ENCODE results near the gene GAB1. TPM values are rescaled to one million over a fixed set of nuclear protein-coding genes. Genes with fewer than 3 reads are reported as not detected.

The GAB1 gene
- total and polyA plus RNA-seq, 2 donors (not counting 1 experiment from before 2014, with no cell fraction given): 4.7 to 10.8 TPM

DNA sequence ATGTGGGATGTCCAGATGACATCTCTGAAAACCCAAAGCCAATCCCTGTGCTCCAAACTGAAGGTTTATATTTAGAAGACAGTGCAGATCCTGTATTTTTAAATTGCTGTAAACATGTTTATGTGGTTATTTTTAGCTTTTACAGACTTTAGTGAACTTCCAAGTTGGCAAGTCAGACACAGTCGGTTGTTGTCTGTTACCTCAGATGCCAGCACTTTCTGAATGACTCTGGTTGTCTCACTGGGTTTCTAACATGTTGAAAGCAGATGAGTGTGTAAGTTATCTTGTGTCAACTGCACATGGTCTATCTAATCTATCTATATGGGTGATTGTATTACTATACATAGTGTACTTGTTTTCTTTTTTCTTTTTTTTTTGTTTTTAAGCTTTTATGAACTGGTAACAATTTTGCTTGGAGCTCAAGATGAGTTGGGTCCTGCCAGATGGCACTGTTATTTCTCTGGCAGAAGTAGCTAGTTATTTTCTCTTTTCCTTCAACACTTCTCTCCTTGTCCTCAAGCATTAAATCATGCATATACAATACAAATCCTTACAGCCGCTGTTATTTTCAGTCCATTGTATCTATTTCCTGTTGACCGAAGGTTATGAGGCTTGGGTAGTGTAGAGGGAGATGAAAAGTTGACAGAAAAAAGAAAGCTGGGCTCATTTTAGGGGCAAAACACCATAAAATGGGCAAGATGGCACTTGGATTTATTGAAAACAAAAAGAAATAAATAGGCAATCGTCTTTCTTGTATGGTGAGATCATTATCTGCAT is 66.3 kb downstream of the GAB1 start:
- H2AFZ ChIP-seq (ENCODE audit: insufficient read depth, low read depth, low read length, poor library complexity, severe bottlenecking): peak overlapping the region; percentile 55
- no peaks in the 10 kb centered on the region for H3K9me3 Mint-ChIP-seq (ENCODE audit: insufficient read depth)
- intact Hi-C loops (cut with micrococcal nuclease): loop anchor here (2.0 kb wide), 1 partner anchor 26 kb away; no protein-coding TSS in a partner anchor
- H3K4me2 ChIP-seq (replicated peaks; ENCODE audit: low read depth, low read length, poor library complexity, severe bottlenecking): peak overlapping the region; percentile 61
- no peaks in the 10 kb centered on the region for H3K27me3 Mint-ChIP-seq
- H3K27ac ChIP-seq (ENCODE audit: low read length in 2 of 2): peak overlapping the region; percentile 57 to 62
- H3K4me3 ChIP-seq (ENCODE audit: control extremely low read depth in 1 of 5, extremely low read depth in 1 of 5, insufficient read depth in 1 of 5, low read depth in 2 of 5, low read length in 4 of 5): peak overlapping the region; percentile 18 to 52 (median 48)
- H3K79me2 ChIP-seq (ENCODE audit: control insufficient read depth, insufficient read depth, low read length): peaks cover 34% of the 10 kb centered on the region
- peak overlapping the region; percentile 75 for H3K4me3 Mint-ChIP-seq
- H3K9ac ChIP-seq (ENCODE audit: low read length): peak overlapping the region; percentile 21
- no peaks in the 10 kb centered on the region for H4K20me1 ChIP-seq (ENCODE audit: control insufficient read depth, insufficient read depth, low read length, poor library complexity, severe bottlenecking)
- peaks cover 43 to 51% of the 10 kb centered on the region in 2 donors for H3K4me1 ChIP-seq (ENCODE audit: control insufficient read depth in 2 of 2, insufficient read depth in 2 of 2, low read length in 2 of 2)
- DNase-seq (no peak), ATAC-seq (ENCODE audit: low read depth) (no peak)
- TF ChIP-seq EZH2 (IDR thresholded peaks at IDR 0.05; ENCODE audit: borderline replicate concordance, insufficient read depth, low read depth, low read length, poor library complexity, severe bottlenecking): no peak
- TF ChIP-seq, protein P1, sequence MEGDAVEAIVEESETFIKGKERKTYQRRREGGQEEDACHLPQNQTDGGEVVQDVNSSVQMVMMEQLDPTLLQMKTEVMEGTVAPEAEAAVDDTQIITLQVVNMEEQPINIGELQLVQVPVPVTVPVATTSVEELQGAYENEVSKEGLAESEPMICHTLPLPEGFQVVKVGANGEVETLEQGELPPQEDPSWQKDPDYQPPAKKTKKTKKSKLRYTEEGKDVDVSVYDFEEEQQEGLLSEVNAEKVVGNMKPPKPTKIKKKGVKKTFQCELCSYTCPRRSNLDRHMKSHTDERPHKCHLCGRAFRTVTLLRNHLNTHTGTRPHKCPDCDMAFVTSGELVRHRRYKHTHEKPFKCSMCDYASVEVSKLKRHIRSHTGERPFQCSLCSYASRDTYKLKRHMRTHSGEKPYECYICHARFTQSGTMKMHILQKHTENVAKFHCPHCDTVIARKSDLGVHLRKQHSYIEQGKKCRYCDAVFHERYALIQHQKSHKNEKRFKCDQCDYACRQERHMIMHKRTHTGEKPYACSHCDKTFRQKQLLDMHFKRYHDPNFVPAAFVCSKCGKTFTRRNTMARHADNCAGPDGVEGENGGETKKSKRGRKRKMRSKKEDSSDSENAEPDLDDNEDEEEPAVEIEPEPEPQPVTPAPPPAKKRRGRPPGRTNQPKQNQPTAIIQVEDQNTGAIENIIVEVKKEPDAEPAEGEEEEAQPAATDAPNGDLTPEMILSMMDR (IDR thresholded peaks at IDR 0.05): no peak
- POLR2A ChIA-PET: no interaction called here
- H3K4me1 Mint-ChIP-seq: peaks cover 48% of the 10 kb centered on the region
- H3K36me3 ChIP-seq (replicated peaks in 1 of 2; ENCODE audit: control extremely low read depth in 1 of 2, control insufficient read depth in 1 of 2, extremely low read depth in 1 of 2, insufficient read depth in 2 of 2, low read length in 1 of 2): no peaks in the 10 kb centered on the region
- peak overlapping the region; percentile 64 for H3K27ac Mint-ChIP-seq
- H3K9me3 ChIP-seq (ENCODE audit: control extremely low read depth in 1 of 3, control insufficient read depth in 2 of 3, insufficient read depth in 1 of 3, low read length in 2 of 3): no peaks in the 10 kb centered on the region
- H3K27me3 ChIP-seq (replicated peaks in 1 of 4; ENCODE audit: control extremely low read depth in 1 of 4, control insufficient read depth in 3 of 4, insufficient read depth in 4 of 4, low read length in 3 of 4): no peaks in the 10 kb centered on the region
- CTCF ChIA-PET: interaction anchor here (3.8 kb wide), 1 partner anchor 26 kb away, joined by 21 read pairs; no protein-coding TSS in a partner anchor
- 5% methylated on average over 3 of the region's 4 CpGs for WGBS (ENCODE audit: insufficient coverage)

DNA sequence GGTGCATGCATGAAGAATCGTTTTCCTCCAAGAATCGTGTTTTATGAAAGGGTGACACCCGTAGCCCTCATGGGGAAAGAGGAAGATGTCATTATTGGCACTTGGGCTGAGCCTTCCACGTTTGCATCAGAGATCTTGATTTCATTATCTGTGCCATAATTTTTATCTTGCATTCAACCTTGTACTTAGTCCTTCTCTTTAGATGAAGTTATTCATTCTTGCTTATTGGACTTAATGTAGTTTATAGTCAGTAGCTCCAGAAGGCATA is 66.8 kb downstream of the GAB1 start:
- intact Hi-C loops (cut with micrococcal nuclease): loop anchor here (2.0 kb wide), 1 partner anchor 27 kb away; no protein-coding TSS in a partner anchor
- no peaks in the 10 kb centered on the region for H4K20me1 ChIP-seq (ENCODE audit: control insufficient read depth, insufficient read depth, low read length, poor library complexity, severe bottlenecking)
- ChIA-PET CTCF (interaction anchor here (1.1 to 3.8 kb wide), 2 partner anchors 8 to 27 kb away, joined by 3 to 21 read pairs; no protein-coding TSS in a partner anchor), POLR2A (no interaction called here)
- H3K4me1 Mint-ChIP-seq: peaks cover 48% of the 10 kb centered on the region
- H3K27ac Mint-ChIP-seq: peak overlapping the region; percentile 64
- peak; percentile 35 for ATAC-seq (ENCODE audit: low read depth)
- no peaks in the 10 kb centered on the region for H3K36me3 ChIP-seq (replicated peaks in 1 of 2; ENCODE audit: control extremely low read depth in 1 of 2, control insufficient read depth in 1 of 2, extremely low read depth in 1 of 2, insufficient read depth in 2 of 2, low read length in 1 of 2)
- H3K27ac ChIP-seq (ENCODE audit: low read length in 2 of 2): peak overlapping the region; percentile 57 to 62
- H3K4me3 ChIP-seq (ENCODE audit: control extremely low read depth in 1 of 5, extremely low read depth in 1 of 5, insufficient read depth in 1 of 5, low read depth in 2 of 5, low read length in 4 of 5): peak overlapping the region; percentile 18 to 52 (median 48)
- H3K9ac ChIP-seq (ENCODE audit: low read length): peak overlapping the region; percentile 21
- H3K9me3 ChIP-seq (ENCODE audit: control extremely low read depth in 1 of 3, control insufficient read depth in 2 of 3, insufficient read depth in 1 of 3, low read length in 2 of 3): no peaks in the 10 kb centered on the region
- TF ChIP-seq, protein P1 (IDR thresholded peaks at IDR 0.05): no peak
- no peak for TF ChIP-seq EZH2 (IDR thresholded peaks at IDR 0.05; ENCODE audit: borderline replicate concordance, insufficient read depth, low read depth, low read length, poor library complexity, severe bottlenecking)
- H3K4me2 ChIP-seq (replicated peaks; ENCODE audit: low read depth, low read length, poor library complexity, severe bottlenecking): peak overlapping the region; percentile 61
- H3K27me3 Mint-ChIP-seq: no peaks in the 10 kb centered on the region
- no peaks in the 10 kb centered on the region for H3K9me3 Mint-ChIP-seq (ENCODE audit: insufficient read depth)
- no CpG with 5 or more reads among the region's 4 CpGs for WGBS (ENCODE audit: insufficient coverage)
- DNase-seq: peak; percentile 27
- peaks cover 43 to 51% of the 10 kb centered on the region in 2 donors for H3K4me1 ChIP-seq (ENCODE audit: control insufficient read depth in 2 of 2, insufficient read depth in 2 of 2, low read length in 2 of 2)
- no peaks in the 10 kb centered on the region for H3K27me3 ChIP-seq (replicated peaks in 1 of 4; ENCODE audit: control extremely low read depth in 1 of 4, control insufficient read depth in 3 of 4, insufficient read depth in 4 of 4, low read length in 3 of 4)
- peak overlapping the region; percentile 75 for H3K4me3 Mint-ChIP-seq
- H2AFZ ChIP-seq (ENCODE audit: insufficient read depth, low read depth, low read length, poor library complexity, severe bottlenecking): peak overlapping the region; percentile 55
- peaks cover 38% of the 10 kb centered on the region for H3K79me2 ChIP-seq (ENCODE audit: control insufficient read depth, insufficient read depth, low read length)
